Spleen (tissue), 7 donors: Measurements from ENCODE around the gene POLE.

Source experiments
- CTCF ChIP-seq, 11 experiments: fragments of 200-600 bp in 7 of 11; fragments of 450-650 bp in 4 of 11; sonication (generic) in 4 of 11; IDR thresholded peaks in 8 of 11; conservative IDR thresholded peaks in 3 of 11; 1 replicate in 7 of 11; 2 replicates in 4 of 11; pipeline versions ENCODE4 v1.4.0 to v1.8.0; 2016 to 2021; ENCODE audit warnings: antibody characterized with exemption in 11 of 11, inconsistent platforms in 4 of 11, mild to moderate bottlenecking in 1 of 11
- POLR2AphosphoS5 ChIP-seq, 3 donors: sonication (generic); formaldehyde crosslinking; IDR thresholded peaks; one replicate each; pipeline ENCODE4 v1.5.1; 2017; ENCODE audit warnings: antibody characterized with exemption in 3 of 3
- donor health status: DM: no; HTN: no; CAD: no; lungs with moderate emphysema.
- donor health status: DM: no; HTN: no; CAD: no.
- donor health status: DM: no; HTN: no; CAD: no.

GRCh38 chr12:132634411-132634990 lies 52.6 kb downstream of the POLE start:
- TF ChIP-seq CTCF (IDR thresholded peaks at IDR 0.05 in 8 of 11, conservative IDR thresholded peaks at IDR 0.05 in 3 of 11) (no peak), POLR2AphosphoS5 (IDR thresholded peaks at IDR 0.05) (no peak)
